Measurements from ENCODE around the gene RRM2.
"Not testable (repeated sequence)": the region's sequence is repeated elsewhere in the genome, so short reads cannot be mapped to it uniquely, and the experiment has no call there.

RRM2 gene

GRCh38 chr2:10097352-10098148 lies 25.0 kb upstream of the RRM2 start:
- Histone ChIP-seq H4K20me1 (ENCODE audit: insufficient read depth, low read length, poor library complexity, severe bottlenecking) (no peaks in the 10 kb centered on the region), H3K4me2 (ENCODE audit: low read depth, low read length, poor library complexity, severe bottlenecking) (no peak overlapping the region), H3K9me3 (ENCODE audit: insufficient read depth, low read depth, low read length) (no peaks in the 10 kb centered on the region), H3K36me3 (ENCODE audit: insufficient read depth, low read length) (no peaks in the 10 kb centered on the region), H3K79me2 (ENCODE audit: insufficient read depth, low read length) (no peaks in the 10 kb centered on the region), H3K9ac (ENCODE audit: low read depth, low read length, poor library complexity, severe bottlenecking) (no peak overlapping the region), H3K4me3 (ENCODE audit: low read length, poor library complexity, severe bottlenecking) (no peak overlapping the region), H2AFZ (ENCODE audit: low read length) (no peak overlapping the region), H3K4me1 (ENCODE audit: insufficient read depth, low read length, poor library complexity, severe bottlenecking) (no peaks in the 10 kb centered on the region), H3K9me2 (replicated peaks; ENCODE audit: low read depth, low read length) (no peaks in the 10 kb centered on the region), H3F3A (ENCODE audit: low read depth) (no peaks in the 10 kb centered on the region), H3K27me3 (ENCODE audit: insufficient read depth, low read length, poor library complexity, severe bottlenecking) (no peaks in the 10 kb centered on the region)
- TF ChIP-seq CTCF (conservative IDR thresholded peaks at IDR 0.05; ENCODE audit: low read length) = peak; percentile 93
- TF ChIP-seq EZH2phosphoT487 (IDR thresholded peaks at IDR 0.05; ENCODE audit: borderline replicate concordance) = no peak

DNA sequence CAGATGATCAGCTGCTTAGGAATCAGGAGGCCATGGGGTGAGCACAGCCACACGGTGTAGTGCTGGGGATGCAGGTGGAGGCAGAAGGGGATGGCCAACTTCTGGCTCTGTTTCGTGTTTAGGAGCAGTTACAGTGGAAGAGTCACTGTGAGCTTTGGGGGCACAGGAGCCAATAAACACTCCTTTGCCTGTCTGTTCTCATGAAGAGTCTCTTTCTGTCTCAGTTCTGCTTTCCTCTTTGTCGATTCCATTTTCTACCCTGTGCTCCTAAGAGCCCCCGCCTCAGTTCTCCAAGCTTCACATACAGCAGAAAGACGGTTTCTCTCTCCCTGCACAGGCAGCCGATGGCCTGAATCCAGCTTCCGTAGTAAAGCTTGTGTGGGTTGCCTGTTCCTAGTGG lies 21.0 kb upstream of the RRM2 start:
- H3K36me3 ChIP-seq (ENCODE audit: insufficient read depth, low read length) = no peaks in the 10 kb centered on the region
- H3K27me3 ChIP-seq (ENCODE audit: insufficient read depth, low read length, poor library complexity, severe bottlenecking) = no peaks in the 10 kb centered on the region
- no peak overlapping the region for H2AFZ ChIP-seq (ENCODE audit: low read length)
- no peaks in the 10 kb centered on the region for H3K79me2 ChIP-seq (ENCODE audit: insufficient read depth, low read length)
- TF ChIP-seq EZH2phosphoT487 (IDR thresholded peaks at IDR 0.05; ENCODE audit: borderline replicate concordance) (no peak), CTCF (conservative IDR thresholded peaks at IDR 0.05; ENCODE audit: low read length) (no peak)
- no peaks in the 10 kb centered on the region for H3F3A ChIP-seq (ENCODE audit: low read depth)
- H3K9me2 ChIP-seq (replicated peaks; ENCODE audit: low read depth, low read length) = no peaks in the 10 kb centered on the region
- no peaks in the 10 kb centered on the region for H3K9me3 ChIP-seq (ENCODE audit: insufficient read depth, low read depth, low read length)
- no peaks in the 10 kb centered on the region for H3K4me1 ChIP-seq (ENCODE audit: insufficient read depth, low read length, poor library complexity, severe bottlenecking)
- H3K9ac ChIP-seq (ENCODE audit: low read depth, low read length, poor library complexity, severe bottlenecking) = no peak overlapping the region
- H4K20me1 ChIP-seq (ENCODE audit: insufficient read depth, low read length, poor library complexity, severe bottlenecking) = no peaks in the 10 kb centered on the region
- H3K4me2 ChIP-seq (ENCODE audit: low read depth, low read length, poor library complexity, severe bottlenecking) = no peak overlapping the region
- no peak overlapping the region for H3K4me3 ChIP-seq (ENCODE audit: low read length, poor library complexity, severe bottlenecking)

DNA sequence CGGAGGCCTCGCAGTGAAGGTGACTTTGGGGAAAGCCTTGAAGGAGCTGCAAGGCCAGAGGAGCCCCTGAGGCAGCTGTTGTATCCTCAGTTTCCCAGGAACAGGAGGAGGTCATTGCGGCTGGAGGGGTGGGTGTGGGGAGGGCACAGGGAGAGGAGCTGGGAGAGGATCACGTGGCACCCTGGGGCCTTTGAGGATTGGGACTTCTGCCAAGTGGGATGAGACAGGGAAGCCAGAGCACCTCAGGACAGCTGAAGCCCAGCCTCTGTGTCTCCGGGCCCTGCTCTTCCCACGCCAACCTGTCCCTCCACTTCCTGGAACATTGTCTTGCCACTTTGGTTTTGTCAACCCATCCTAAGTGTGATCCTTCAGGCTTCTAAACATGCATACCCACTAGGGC lies 19.4 kb upstream of the RRM2 start:
- no peak for TF ChIP-seq CTCF (conservative IDR thresholded peaks at IDR 0.05; ENCODE audit: low read length)
- no peak for TF ChIP-seq EZH2phosphoT487 (IDR thresholded peaks at IDR 0.05; ENCODE audit: borderline replicate concordance)

GRCh38 chr2:10104906-10105305 lies 17.6 kb upstream of the RRM2 start:
- H3K27me3 ChIP-seq (ENCODE audit: insufficient read depth, low read length, poor library complexity, severe bottlenecking); H3K9me3 ChIP-seq (ENCODE audit: insufficient read depth, low read depth, low read length); H2AFZ ChIP-seq (ENCODE audit: low read length); H3K36me3 ChIP-seq (ENCODE audit: insufficient read depth, low read length); H3K9ac ChIP-seq (ENCODE audit: low read depth, low read length, poor library complexity, severe bottlenecking); H3K4me1 ChIP-seq (ENCODE audit: insufficient read depth, low read length, poor library complexity, severe bottlenecking); H4K20me1 ChIP-seq (ENCODE audit: insufficient read depth, low read length, poor library complexity, severe bottlenecking); H3K4me2 ChIP-seq (ENCODE audit: low read depth, low read length, poor library complexity, severe bottlenecking); H3K79me2 ChIP-seq (ENCODE audit: insufficient read depth, low read length); H3K9me2 ChIP-seq (replicated peaks; ENCODE audit: low read depth, low read length); H3K4me3 ChIP-seq (ENCODE audit: low read length, poor library complexity, severe bottlenecking); H3F3A ChIP-seq (ENCODE audit: low read depth): not testable (repeated sequence)

More for the DNA sequence above, 19.4 kb upstream of the RRM2 start:
- H3K79me2 ChIP-seq (ENCODE audit: insufficient read depth, low read length) = no peaks in the 10 kb centered on the region
- H3K4me2 ChIP-seq (ENCODE audit: low read depth, low read length, poor library complexity, severe bottlenecking) = no peak overlapping the region
- no peak overlapping the region for H2AFZ ChIP-seq (ENCODE audit: low read length)
- H3K9me3 ChIP-seq (ENCODE audit: insufficient read depth, low read depth, low read length) = no peaks in the 10 kb centered on the region
- H3K27me3 ChIP-seq (ENCODE audit: insufficient read depth, low read length, poor library complexity, severe bottlenecking) = no peaks in the 10 kb centered on the region
- no peaks in the 10 kb centered on the region for H3F3A ChIP-seq (ENCODE audit: low read depth)
- no peaks in the 10 kb centered on the region for H3K9me2 ChIP-seq (replicated peaks; ENCODE audit: low read depth, low read length)
- H3K4me1 ChIP-seq (ENCODE audit: insufficient read depth, low read length, poor library complexity, severe bottlenecking) = no peaks in the 10 kb centered on the region
- no peak overlapping the region for H3K4me3 ChIP-seq (ENCODE audit: low read length, poor library complexity, severe bottlenecking)
- no peak overlapping the region for H3K9ac ChIP-seq (ENCODE audit: low read depth, low read length, poor library complexity, severe bottlenecking)
- H4K20me1 ChIP-seq (ENCODE audit: insufficient read depth, low read length, poor library complexity, severe bottlenecking) = no peaks in the 10 kb centered on the region
- H3K36me3 ChIP-seq (ENCODE audit: insufficient read depth, low read length) = no peaks in the 10 kb centered on the region

Data from Loucy (cell line).